GM12865 (cell line): ENCODE results near the gene CIC.
"Not testable (repeated sequence)": the region's sequence is repeated elsewhere in the genome, so short reads cannot be mapped to it uniquely, and the experiment has no call there.

Source experiments
- DNase-seq: peaks from one replicate; pipeline ENCODE4 v3.0.0; 2010; ENCODE audit warnings: low read depth
- H3K4me3 ChIP-seq: 2 replicates; pipeline ENCODE4 v1.5.1; 2011; ENCODE audit warnings: mild to moderate bottlenecking, low read depth, low read length, control low read depth
- TF ChIP-seq, protein P1 (sequence below): IDR thresholded peaks from 2 replicates; pipeline ENCODE4 v1.5.1; 2011; ENCODE audit warnings: low read length, control low read depth, low read depth, inconsistent platforms; ENCODE audit not compliant: insufficient read depth; ENCODE audit errors: missing control alignments

The CIC gene

DNA sequence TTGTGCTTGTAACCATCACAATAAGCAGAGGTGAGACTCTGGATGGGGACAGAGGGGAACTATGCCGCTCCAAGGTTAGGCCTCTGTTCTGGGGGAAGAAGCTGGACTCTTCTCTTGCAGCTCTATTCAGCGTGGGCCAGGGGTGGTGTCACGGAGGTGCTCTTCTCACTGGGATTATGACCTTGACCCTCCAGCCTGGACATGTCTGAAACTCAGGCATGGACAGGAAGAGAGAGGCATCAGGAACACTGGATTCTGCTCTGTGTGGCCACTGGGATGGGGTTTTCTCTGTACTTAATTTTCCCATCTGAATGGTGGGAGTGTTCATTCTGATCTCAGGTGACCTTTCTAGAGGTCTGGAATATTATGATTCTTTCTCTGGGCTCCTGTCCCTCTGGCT is 64.0 kb downstream of the CIC start:
- no peak for DNase-seq
- H3K4me3 ChIP-seq: no peak overlapping the region
- TF ChIP-seq, protein P1, sequence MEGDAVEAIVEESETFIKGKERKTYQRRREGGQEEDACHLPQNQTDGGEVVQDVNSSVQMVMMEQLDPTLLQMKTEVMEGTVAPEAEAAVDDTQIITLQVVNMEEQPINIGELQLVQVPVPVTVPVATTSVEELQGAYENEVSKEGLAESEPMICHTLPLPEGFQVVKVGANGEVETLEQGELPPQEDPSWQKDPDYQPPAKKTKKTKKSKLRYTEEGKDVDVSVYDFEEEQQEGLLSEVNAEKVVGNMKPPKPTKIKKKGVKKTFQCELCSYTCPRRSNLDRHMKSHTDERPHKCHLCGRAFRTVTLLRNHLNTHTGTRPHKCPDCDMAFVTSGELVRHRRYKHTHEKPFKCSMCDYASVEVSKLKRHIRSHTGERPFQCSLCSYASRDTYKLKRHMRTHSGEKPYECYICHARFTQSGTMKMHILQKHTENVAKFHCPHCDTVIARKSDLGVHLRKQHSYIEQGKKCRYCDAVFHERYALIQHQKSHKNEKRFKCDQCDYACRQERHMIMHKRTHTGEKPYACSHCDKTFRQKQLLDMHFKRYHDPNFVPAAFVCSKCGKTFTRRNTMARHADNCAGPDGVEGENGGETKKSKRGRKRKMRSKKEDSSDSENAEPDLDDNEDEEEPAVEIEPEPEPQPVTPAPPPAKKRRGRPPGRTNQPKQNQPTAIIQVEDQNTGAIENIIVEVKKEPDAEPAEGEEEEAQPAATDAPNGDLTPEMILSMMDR: no peak

DNA sequence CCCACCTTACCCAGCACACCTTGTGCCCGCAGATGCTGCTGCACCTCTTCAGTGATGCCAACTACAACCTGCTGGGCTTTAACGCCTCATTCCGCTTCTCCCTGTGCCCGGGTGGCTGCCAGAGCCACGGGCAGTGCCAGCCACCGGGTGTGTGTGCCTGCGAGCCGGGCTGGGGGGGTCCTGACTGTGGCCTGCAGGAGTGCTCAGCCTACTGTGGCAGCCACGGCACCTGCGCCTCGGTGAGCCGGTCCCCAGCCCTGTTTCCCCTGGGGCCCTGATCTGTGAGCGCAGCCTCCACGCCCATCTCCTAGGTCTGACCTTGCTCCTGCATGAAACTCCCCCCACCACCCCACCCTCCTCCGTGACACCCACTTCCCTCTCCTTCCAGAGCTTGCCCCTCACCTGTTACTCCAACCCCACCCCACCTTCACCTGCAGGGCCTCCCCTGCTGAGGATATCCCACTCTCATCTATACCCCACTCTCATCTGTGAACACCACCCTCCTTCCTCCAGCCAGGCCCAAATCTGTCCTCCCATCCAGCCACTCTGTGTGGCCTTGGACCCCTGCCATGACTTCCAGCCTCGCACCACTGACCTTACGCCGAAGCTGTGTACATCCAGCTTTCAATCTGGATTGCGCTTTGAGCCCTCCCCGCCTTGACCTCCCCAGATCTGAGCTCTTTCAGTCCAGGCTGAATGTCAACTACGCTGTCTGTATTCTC is 65.1 kb downstream of the CIC start:
- TF ChIP-seq, protein P1: no peak
- no peak overlapping the region for H3K4me3 ChIP-seq
- no peak for DNase-seq

GRCh38 chr19:42334697-42335373 is 65.8 kb downstream of the CIC start:
- TF ChIP-seq, protein P1: no peak
- H3K4me3 ChIP-seq: no peak overlapping the region
- DNase-seq: no peak

- TF ChIP-seq, protein P1: no peak
- DNase-seq: no peak
- no peak overlapping the region for H3K4me3 ChIP-seq
Measured at GRCh38 chr19:42335374-42335936, 66.4 kb downstream of the CIC start.

GRCh38 chr19:42335971-42336370 is 66.9 kb downstream of the CIC start:
- TF ChIP-seq, protein P1: no peak
- no peak for DNase-seq
- no peak overlapping the region for H3K4me3 ChIP-seq

DNA sequence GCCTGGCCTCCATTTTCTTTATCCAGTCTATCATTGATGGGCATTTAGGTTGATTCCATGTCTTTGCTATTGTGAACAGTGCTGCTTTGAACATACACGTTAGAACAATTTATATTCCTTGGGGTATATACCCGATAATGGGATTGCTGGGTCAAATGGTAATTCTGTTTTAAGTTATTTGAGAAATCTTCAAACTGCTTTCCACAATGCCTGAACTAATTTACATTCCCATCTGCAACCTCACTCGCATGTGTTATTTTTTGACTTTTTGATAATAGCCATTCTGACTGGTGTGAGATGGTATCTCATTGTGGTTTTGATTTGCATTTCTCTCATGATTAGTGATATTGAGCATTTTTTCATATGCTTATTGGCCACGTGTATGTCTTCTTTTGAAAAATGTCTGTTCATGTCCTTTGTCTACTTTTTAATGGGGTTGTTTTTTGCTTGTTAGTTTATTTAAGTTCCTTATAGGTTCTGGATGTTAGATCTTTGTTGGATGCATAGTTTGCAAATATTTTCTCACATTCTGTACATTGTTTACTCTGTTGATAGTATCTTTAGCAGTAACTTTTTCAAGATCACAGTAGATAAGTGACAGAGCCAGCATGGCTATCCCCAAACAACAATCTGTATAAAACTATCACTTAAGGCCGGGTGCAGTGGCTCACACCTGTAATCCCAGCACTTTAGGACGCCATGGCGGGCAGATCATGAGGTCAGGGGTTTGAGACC is 70.2 kb downstream of the CIC start:
- H3K4me3 ChIP-seq, DNase-seq: not testable (repeated sequence)

DNA sequence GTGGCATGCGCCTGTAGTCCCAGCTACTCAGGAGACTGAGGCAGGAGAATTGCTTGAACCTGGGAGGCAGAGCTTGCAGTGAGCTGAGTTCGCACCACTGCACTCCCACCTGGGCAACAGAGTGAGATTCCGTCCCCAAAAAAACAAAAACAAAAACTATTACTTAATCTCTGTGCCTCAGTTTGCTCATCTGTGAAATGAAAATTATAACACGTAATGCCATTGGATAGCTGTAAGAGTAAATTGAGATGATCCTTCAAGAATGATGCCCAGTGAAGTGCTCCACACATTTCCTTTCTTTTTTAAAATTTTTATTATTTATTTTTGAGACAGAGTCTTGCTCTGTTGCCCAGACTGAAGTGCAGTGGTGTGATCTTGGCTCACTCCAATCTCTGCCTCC is 70.9 kb downstream of the CIC start:
- not testable (repeated sequence) for DNase-seq, H3K4me3 ChIP-seq
